Kidney epithelial cell (primary cell): ENCODE data around the gene CAPZA1. TPM values are rescaled to one million over a fixed set of nuclear protein-coding genes. Genes with fewer than 3 reads are reported as not detected.

Experiments used
- DNase-seq: peaks from one replicate; pipeline ENCODE4 v3.0.0-alpha.2; 2010; ENCODE audit warnings: low read depth
- H3K27me3 ChIP-seq: 2 replicates; pipeline ENCODE4 v1.6.0; 2011; ENCODE audit warnings: low read length; ENCODE audit not compliant: control insufficient read depth, insufficient read depth
- H3K36me3 ChIP-seq: 2 replicates; pipeline ENCODE4 v1.5.1; 2011; ENCODE audit warnings: low read length; ENCODE audit not compliant: control insufficient read depth, insufficient read depth
- H3K4me3 ChIP-seq: 2 replicates; pipeline ENCODE4 v1.5.1; 2011; ENCODE audit warnings: low read depth, mild to moderate bottlenecking, control low read depth, low read length
- CTCF ChIP-seq: IDR thresholded peaks from 2 replicates; pipeline ENCODE4 v1.5.1; 2011; ENCODE audit warnings: mild to moderate bottlenecking, moderate library complexity, low read length, control low read depth, inconsistent platforms; ENCODE audit not compliant: insufficient read depth, poor library complexity, severe bottlenecking
- total RNA-seq: library from RNA; depleted of rRNA; stranded (reverse); fragments of >200 nt; gene quantifications from 2 replicates; pipeline ENCODE4 v1.2.3, GENCODE V29; 2015

The CAPZA1 gene
- 181 and 193 TPM in 2 replicates for total RNA-seq

GRCh38 chr1:112619518-112620376, at the start of gene CAPZA1:
TSS of gene CAPZA1 (plus strand) at chr1:112619832. CDS start at chr1:112619845, 13 bp downstream.
- no peaks in the 10 kb centered on the region for H3K36me3 ChIP-seq
- peak; percentile 50 for DNase-seq
- no peak for TF ChIP-seq CTCF
- peak within 1 kb of the TSS; percentile 100 for H3K4me3 ChIP-seq
- H3K27me3 ChIP-seq = no peaks in the 10 kb centered on the region

- Histone ChIP-seq H3K4me3 (no peak overlapping the region), H3K36me3 (no peaks in the 10 kb centered on the region)
- DNase-seq = peak; percentile 47
Observed at GRCh38 chr1:112575154-112575804, 44.4 kb upstream of the CAPZA1 start.

GRCh38 chr1:112576240-112576639, 43.4 kb upstream of the CAPZA1 start:
- no peaks in the 10 kb centered on the region for H3K27me3 ChIP-seq
- no peak for TF ChIP-seq CTCF

More at GRCh38 chr1:112575154-112575804, 44.4 kb upstream of the CAPZA1 start:
- H3K27me3 ChIP-seq = no peaks in the 10 kb centered on the region
- TF ChIP-seq CTCF = no peak

GRCh38 chr1:112579801-112580510, 39.7 kb upstream of the CAPZA1 start:
- no peak for TF ChIP-seq CTCF
- Histone ChIP-seq H3K4me3 (no peak overlapping the region), H3K27me3 (no peaks in the 10 kb centered on the region), H3K36me3 (no peaks in the 10 kb centered on the region)
- DNase-seq = no peak

More at GRCh38 chr1:112576240-112576639, 43.4 kb upstream of the CAPZA1 start:
- Histone ChIP-seq H3K4me3 (no peak overlapping the region), H3K36me3 (no peaks in the 10 kb centered on the region)
- no peak for DNase-seq

- Histone ChIP-seq H3K27me3 (no peaks in the 10 kb centered on the region), H3K4me3 (no peak overlapping the region), H3K36me3 (no peaks in the 10 kb centered on the region)
- DNase-seq = no peak
- TF ChIP-seq CTCF = no peak
Observed at GRCh38 chr1:112581586-112582192, 37.9 kb upstream of the CAPZA1 start.
